ENCODE results near the gene NDUFAF7.
"Not testable (repeated sequence)": the region's sequence is repeated elsewhere in the genome, so short reads cannot be mapped to it uniquely, and the experiment has no call there.

NDUFAF7 gene

GRCh38 chr2:37283207-37283606 is 51.7 kb downstream of the NDUFAF7 start:
- no peak for DNase-seq

- DNase-seq = no peak
Measured at GRCh38 chr2:37284381-37284780, 52.9 kb downstream of the NDUFAF7 start.

- DNase-seq = peak in 1 of 6 experiments; percentile 10
Measured at GRCh38 chr2:37287966-37288365, 56.5 kb downstream of the NDUFAF7 start.

GRCh38 chr2:37291680-37292079 is 60.2 kb downstream of the NDUFAF7 start:
- DNase-seq = no peak

GRCh38 chr2:37294858-37295257 is 63.4 kb downstream of the NDUFAF7 start:
- not testable (repeated sequence) for DNase-seq

GRCh38 chr2:37295469-37296073 is 64.1 kb downstream of the NDUFAF7 start:
- no peak for DNase-seq

- DNase-seq = no peak
Measured at GRCh38 chr2:37297632-37298031, 66.2 kb downstream of the NDUFAF7 start.
